ENCODE measurements around the gene PRKN. TPM values are rescaled to one million over a fixed set of nuclear protein-coding genes. Genes with fewer than 3 reads are reported as not detected.

The PRKN gene
- total and polyA plus RNA-seq, 9 of the 15 experiments (the other 6 are each of a cell fraction or from before 2014, with no cell fraction given) = 0.03 to 0.96 (median 0.15) TPM; not detected in 2

- CTCF ChIA-PET (ENCODE audit: low intra/inter-chr PET ratio) = interaction anchor here (0.6 kb wide), 1 partner anchor 174 kb away, joined by 3 read pairs; no protein-coding TSS in a partner anchor
- 0% methylated on average over 1 of the region's 1 CpG for WGBS (ENCODE audit: insufficient coverage, low coverage, missing lambda C conversion rate)
- FAIRE-seq (peak; percentile 88), ATAC-seq (peak; percentile 97), DNase-seq (ENCODE audit: extremely low read depth in 1 of 4, low spot score in 3 of 4) (peak; percentile 24 to 55 (median 38))
- H4K20me1 ChIP-seq (replicated peaks; ENCODE audit: control insufficient read depth, insufficient read depth, low read length) = no peaks in the 10 kb centered on the region
- no peaks in the 10 kb centered on the region for H3K36me3 ChIP-seq (ENCODE audit: control insufficient read depth, insufficient read depth, low read length)
- H3K4me2 ChIP-seq (ENCODE audit: insufficient read depth, low read length) = no peak overlapping the region
- H3K4me1 ChIP-seq (replicated peaks in 1 of 2; ENCODE audit: control insufficient read depth in 2 of 2, insufficient read depth in 2 of 2, low read length in 2 of 2) = no peaks in the 10 kb centered on the region
- H3K9me3 ChIP-seq (replicated peaks; ENCODE audit: control insufficient read depth, insufficient read depth, low read depth, low read length) = no peaks in the 10 kb centered on the region
- no peak overlapping the region for H3K27ac ChIP-seq (ENCODE audit: extremely low read depth, low read depth, low read length)
- intact Hi-C loops (cut with micrococcal nuclease) = loop anchor here (2.0 kb wide), 1 partner anchor 174 kb away; no protein-coding TSS in a partner anchor
- no TSS peak for BruUV-seq (replicated peaks)
- no peak overlapping the region for H3K9ac ChIP-seq (ENCODE audit: insufficient read depth in 1 of 2, low read depth in 2 of 2, low read length in 2 of 2)
- in situ Hi-C loops (cut with MboI) = no loop called here
- no peaks in the 10 kb centered on the region for H3K27me3 ChIP-seq (ENCODE audit: control insufficient read depth in 2 of 2, insufficient read depth in 2 of 2, low read length in 2 of 2)
- no peak overlapping the region for H3K4me3 ChIP-seq
- H3K79me2 ChIP-seq (ENCODE audit: control insufficient read depth, insufficient read depth, low read length) = no peaks in the 10 kb centered on the region
- H2AFZ ChIP-seq (ENCODE audit: low read depth, low read length) = no peak overlapping the region
- no peaks in the 10 kb centered on the region for H3K9me1 ChIP-seq (ENCODE audit: control insufficient read depth, insufficient read depth, low read length)
- POLR2A ChIA-PET = interaction anchor here (0.6 to 0.8 kb wide), 3 partner anchors 52 to 510 kb away, joined by 3 read pairs; no protein-coding TSS in a partner anchor
- 0 out of 2 replicates have a peak, but pooled peaks have one; percentile 7 for TF ChIP-seq SMC3 (conservative IDR thresholded peaks at IDR 0.05; ENCODE audit: insufficient read depth, low read depth, low read length)
- no peak for TF ChIP-seq XRCC5 (IDR thresholded peaks at IDR 0.05; ENCODE audit: low read depth, low read length)
- no peak for TF ChIP-seq ZNF263 (CRISPR knock-in tag; IDR thresholded peaks at IDR 0.05; ENCODE audit: borderline replicate concordance)
- no peak for TF ChIP-seq TSC22D4 (tag; IDR thresholded peaks at IDR 0.05)
- peak; percentile 90 for TF ChIP-seq CREM (IDR thresholded peaks at IDR 0.05; ENCODE audit: low read depth)
- TF ChIP-seq ID3 (CRISPR knock-in tag; IDR thresholded peaks at IDR 0.05) = no peak
- TF ChIP-seq ID3 (tag; IDR thresholded peaks at IDR 0.05) = no peak
- no peak for TF ChIP-seq THRAP3 (IDR thresholded peaks at IDR 0.05; ENCODE audit: borderline replicate concordance)
- no peak for TF ChIP-seq POLR2G (IDR thresholded peaks at IDR 0.05; ENCODE audit: low read depth, low read length)
- no peak for TF ChIP-seq ZNF347 (CRISPR knock-in tag; IDR thresholded peaks at IDR 0.05; ENCODE audit: low read depth)
- no peak for TF ChIP-seq ZNF512 (tag; IDR thresholded peaks at IDR 0.05)
- TF ChIP-seq PTTG1 (tag; IDR thresholded peaks at IDR 0.05; ENCODE audit: low read depth) = no peak
- no peak for TF ChIP-seq ZNF134 (CRISPR knock-in tag; conservative IDR thresholded peaks at IDR 0.05)
- TF ChIP-seq JUND (IDR thresholded peaks at IDR 0.05; ENCODE audit: borderline replicate concordance, low read depth, low read length) = peak; percentile 88
- peak; percentile 89; the same call in 2 of the 3 replicates for TF ChIP-seq JUND (tag; IDR thresholded peaks at IDR 0.05; ENCODE audit: borderline replicate concordance, low read depth, low read length)
- no peak for TF ChIP-seq ZC3H4 (CRISPR knock-in tag; IDR thresholded peaks at IDR 0.05; ENCODE audit: borderline replicate concordance)
- TF ChIP-seq JUN (IDR thresholded peaks at IDR 0.05; ENCODE audit: borderline replicate concordance, low read depth, low read length) = peak; percentile 71
- TF ChIP-seq JUN (CRISPR knock-in tag; IDR thresholded peaks at IDR 0.05; ENCODE audit: borderline replicate concordance) = no peak
- no peak for TF ChIP-seq MTA2 (IDR thresholded peaks at IDR 0.05; ENCODE audit: low read depth)
- no peak for TF ChIP-seq FOXJ2 (tag; IDR thresholded peaks at IDR 0.05)
- TF ChIP-seq CTCF (IDR thresholded peaks at IDR 0.05 in 2 of 3, conservative IDR thresholded peaks at IDR 0.05 in 1 of 3; ENCODE audit: insufficient read depth in 2 of 3, low read depth in 1 of 3, low read length in 3 of 3) = peak; percentile 42 to 61 (median 59); a peak in 5 of 6 replicates
Measured at GRCh38 chr6:161922631-161923119, 804.9 kb downstream of the PRKN start.
